HG02981 (cell line): ENCODE data around the gene CYP2R1.
"Not testable (repeated sequence)": the region's sequence is repeated elsewhere in the genome, so short reads cannot be mapped to it uniquely, and the experiment has no call there.

Experiments used
- ATAC-seq: cut with Tn5 transposase; IDR thresholded peaks from one replicate; pipeline ENCODE4 v1.9.1; 2021; ENCODE audit warnings: mild to moderate bottlenecking, moderate library complexity; ENCODE audit not compliant: unreplicated experiment

The CYP2R1 gene

DNA sequence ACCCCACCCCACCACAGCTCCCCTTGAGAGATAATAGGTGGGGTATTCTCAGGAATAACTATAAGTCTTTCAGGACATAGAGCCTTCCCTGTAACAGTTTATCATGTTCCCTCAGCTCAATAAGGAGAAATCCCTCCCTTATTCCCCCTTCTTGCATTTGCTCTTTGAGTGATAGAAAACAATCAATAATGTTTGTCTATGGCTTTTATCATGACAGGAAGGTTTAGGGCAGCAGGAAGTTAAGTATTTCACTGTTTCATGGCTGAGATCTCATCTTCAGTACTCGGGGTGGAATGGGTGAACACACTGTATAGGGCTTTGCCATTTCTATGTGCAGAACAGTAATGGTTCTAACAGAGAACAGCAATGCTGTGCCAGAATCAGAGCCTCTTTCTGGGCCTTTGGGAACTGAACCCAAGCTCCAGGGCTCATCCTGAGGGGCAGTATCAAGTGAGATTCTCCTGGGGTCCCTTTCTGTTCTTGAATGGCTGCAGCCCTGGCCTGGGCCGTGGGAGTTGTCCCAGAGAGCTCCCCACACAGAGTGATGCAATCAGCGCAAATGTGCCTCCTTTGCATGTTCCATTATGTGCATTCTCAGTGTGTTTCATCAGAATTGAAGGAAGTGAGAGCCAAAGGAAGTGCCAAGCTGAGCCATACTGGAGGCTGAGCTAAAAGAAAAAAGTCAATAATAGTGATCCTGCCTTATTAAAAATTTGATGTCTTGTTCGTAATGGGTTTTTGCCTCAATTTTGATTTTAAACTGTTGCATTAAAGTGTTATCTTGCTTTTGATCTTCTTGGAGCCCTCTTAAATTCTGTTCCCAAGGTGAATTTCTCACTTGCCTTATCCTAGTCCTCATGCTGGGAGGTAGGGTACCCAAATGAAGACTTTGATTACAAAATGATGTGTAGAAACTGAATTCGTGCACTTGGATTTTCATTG, 2.9 kb upstream of the CYP2R1 start:
- ATAC-seq = no peak

DNA sequence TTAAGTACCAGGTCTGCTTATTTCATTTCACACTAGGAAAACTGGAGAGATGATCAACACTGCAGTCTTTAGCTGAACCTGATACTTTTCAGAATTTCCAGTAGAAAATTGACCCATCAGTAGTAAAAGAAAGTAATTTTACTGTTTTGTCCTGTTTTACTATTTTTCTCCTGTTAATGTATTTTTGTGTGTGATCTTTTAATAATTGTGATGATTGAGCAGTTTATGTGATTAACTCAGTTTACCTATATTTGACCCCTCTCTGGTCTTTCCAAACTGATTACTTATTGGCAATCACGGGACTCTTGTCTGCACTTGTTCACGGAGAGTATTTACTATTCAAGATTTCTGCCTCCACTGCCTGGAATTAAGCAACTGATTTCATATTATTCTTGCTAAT, 546 bp upstream of the CYP2R1 start:
- no peak for ATAC-seq

DNA sequence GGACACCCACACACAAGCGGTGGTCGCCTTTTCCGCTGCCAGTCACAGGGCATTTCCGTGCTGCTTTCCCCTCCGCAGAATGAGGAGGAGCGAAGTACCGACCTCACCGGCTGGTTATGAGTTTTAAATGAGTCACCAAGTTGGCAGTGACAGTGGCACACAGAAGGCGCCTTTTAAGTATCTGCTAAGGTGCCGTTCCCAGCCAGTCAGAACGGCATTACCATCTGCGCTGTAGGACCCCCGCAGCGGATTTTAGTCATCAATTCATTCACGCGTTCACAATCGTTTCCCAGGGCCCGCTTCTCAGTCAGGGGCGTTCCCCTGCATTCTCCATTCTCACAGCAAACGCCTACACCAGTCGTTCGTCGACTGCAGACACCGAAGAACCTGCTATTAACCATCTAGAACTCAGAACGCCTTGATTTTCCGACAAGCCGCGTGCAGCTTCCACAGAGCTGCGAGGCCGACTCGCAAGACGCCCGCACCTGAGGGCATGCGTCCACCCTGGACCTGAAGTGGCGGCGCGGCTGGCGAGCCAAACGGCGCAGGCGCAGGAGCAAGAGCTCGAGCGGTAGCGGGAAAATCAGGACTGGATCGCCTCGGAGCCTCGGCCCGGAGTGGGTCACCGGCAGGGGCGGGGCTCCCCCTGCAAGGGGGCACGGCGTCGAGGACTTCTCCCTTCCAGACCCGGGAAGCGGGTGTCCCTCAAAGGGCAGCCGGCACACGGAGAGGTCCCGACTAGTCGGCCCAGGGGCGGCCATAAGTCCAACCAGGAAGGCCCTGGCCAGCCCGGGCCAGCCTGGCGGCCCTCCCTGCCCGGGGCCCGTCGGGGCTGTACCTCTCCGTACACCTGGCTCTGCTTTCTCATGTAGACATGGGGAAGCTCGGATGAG, 642 bp downstream of the CYP2R1 start:
- ATAC-seq = peak; percentile 47

DNA sequence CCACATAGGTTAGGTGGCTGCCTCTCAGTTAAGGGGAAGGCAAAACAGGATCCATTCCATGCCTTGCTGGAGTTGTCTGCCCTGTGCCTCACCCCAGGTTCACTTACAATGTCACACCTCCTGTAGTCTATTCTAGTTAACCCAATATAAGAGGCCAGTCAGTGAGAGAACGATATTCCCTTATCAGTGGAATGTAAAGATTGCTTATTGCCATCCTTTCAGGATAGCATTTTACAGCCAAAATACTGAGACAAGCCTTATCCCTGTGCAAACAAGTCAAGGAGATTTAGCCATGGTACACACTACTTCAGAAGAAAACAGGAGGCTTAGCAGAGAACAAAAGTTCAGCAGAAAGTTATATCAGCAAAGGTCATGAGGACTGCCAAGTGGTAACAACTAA, 5.5 kb downstream of the CYP2R1 start:
- ATAC-seq = no peak

DNA sequence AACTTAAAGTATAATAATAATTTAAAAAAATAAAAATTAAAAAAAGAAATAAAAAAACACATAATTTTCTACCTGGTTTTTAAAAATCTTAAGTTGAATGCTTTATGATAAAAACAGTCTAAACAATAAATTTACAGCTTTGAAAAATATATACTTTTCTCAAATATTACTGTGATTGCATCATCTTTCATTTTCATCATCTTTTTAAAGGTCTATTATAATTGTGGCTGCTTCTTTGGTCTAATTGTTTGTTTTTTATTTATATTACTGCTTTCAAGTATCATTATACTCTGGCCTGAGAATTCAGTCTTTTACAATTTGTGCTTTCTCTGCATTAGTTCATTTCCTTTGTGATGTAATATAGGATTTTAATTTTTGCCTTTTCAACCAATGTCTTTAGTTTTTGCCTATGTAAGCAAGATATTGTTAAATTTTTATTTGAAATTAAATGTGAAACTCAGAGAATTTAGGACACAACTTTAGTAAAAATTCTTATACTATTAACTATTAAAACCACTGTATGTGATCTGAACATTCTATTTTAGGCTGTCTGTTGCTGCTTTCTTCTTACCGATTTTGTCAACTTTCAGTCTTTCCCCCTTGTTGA, 7.3 kb downstream of the CYP2R1 start:
- no peak for ATAC-seq

DNA sequence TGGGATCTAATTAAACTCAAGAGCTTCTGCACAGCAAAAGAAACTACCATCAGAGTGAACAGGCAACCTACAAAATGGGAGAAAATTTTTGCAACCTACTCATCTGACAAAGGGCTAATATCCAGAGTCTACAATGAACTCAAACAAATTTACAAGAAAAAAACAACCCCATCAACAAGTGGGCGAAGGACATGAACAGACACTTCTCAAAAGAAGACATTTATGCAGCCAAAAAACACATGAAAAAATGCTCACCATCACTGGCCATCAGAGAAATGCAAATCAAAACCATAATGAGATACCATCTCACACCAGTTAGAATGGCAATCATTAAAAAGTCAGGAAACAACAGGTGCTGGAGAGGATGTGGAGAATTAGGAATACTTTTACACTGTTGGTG, 8.3 kb downstream of the CYP2R1 start:
- not testable (repeated sequence) for ATAC-seq

DNA sequence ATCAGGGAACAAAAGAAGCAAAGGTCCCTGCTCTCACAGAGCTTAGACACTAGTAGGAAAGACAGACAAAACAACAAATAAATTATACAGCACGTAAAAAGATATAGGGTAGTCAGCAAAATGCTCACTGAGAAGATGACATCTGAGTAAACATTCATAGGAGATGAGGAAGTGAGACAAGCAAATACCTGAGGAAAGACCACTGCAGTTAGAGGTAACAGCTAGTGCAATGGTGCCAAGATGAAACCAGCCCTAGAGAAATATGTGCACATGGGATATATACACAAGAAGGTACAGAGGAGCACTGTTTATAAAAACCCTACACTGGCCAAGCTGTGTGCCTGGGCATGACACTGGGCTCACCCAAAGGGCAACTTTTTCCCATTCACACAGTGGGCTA, 9.8 kb downstream of the CYP2R1 start:
- no peak for ATAC-seq

DNA sequence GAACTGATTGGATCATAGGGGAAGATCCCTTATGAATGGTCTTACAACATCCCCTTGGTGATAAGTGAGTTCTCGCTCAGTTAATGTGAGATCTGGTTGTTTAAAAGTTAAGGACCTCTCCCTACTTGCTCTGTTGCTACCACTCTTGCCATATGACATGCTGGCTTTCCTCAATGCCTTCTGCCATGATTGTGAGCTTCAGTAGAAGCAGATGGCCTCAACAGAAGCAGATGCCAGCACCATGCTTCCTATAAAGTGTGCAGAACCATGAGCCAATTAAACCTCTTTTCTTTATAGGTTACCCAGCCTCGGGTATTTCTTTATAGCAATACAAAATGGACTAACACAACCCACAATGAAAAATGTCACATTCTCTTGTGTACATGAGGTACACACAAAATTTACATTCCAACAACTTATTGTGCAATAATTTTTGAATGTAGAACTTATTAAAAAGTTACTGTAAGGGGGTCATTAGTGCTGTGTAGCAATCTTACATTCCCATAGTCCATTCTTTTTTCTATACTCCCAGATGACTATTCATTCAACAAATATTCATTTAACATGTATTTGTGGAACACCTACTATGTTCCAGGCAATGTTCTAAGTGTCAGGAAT, 10.3 kb downstream of the CYP2R1 start:
- ATAC-seq = no peak

DNA sequence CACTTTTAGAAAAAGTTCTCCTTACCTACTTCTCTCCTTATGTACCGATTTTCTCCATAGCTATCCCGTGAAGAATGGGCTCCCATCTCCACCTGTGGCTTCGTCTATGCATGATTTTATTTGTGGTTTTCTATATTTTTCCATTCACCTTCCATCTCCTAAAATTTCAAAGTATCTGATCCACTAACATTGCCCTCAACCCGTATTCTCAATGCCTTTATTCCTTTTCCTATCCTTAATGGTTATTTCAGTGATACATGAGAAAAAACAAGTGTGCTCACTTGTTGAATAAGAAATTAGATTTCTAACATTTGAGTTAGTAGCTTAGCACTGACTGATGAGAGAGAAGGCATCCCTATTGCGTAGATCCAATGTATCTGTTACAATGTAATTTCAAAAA, 16.9 kb downstream of the CYP2R1 start:
- ATAC-seq = no peak

DNA sequence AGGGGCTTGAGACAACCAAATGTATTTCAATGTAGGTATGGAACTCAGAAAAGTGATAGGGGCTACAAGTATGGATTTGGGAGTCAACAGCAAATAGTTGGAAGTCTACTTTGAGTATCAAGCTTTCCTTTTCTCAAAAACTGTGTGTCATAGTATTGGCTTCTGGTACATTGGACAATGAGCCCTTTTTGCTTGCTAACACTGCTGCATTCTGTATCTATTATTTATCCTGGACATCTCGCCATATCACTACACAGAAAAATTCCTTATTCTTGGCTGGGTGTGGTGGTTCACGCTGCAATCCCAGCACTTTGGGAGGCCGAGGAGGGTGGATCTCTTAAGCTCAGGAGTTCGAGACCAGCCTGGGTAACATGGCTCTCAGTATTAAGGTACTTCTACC, 18.4 kb downstream of the CYP2R1 start:
- no peak for ATAC-seq

DNA sequence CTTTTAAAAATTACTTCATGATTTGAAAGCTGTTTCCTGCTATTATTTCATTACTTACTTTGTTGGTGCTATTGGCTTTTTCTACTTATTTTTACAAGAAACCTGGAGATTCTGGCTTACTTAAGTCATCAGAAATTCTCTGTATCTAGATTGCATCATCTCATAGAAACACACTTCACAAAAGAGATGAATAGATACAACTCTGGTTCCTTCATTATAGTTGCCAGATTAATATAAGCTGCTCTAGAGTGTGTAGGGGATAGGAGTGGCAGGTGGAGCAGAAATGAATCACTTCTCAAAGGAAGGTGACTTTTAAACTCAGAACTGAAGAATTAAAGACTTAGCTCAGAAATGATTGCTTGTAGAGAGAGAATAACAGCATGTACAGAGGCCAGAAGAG, 20.0 kb downstream of the CYP2R1 start:
- ATAC-seq = no peak

DNA sequence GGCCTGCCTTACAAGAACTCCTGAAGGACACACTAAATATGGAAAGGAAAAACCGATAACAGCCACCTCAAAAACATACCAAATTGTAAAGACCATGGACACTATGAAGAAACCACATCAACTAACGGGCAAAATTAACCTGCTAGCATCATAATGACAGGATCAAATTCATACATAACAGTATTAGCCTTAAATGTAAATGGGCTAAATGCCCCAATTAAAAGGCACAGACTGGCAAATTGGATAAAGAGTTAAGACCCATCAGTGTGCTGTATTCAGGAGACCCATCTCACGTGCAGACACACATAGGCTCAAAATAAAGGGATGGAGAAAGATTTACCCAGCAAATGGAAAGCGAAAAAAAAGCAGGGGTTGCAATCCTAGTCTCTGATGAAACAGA, 28.3 kb downstream of the CYP2R1 start:
- ATAC-seq = not testable (repeated sequence)

DNA sequence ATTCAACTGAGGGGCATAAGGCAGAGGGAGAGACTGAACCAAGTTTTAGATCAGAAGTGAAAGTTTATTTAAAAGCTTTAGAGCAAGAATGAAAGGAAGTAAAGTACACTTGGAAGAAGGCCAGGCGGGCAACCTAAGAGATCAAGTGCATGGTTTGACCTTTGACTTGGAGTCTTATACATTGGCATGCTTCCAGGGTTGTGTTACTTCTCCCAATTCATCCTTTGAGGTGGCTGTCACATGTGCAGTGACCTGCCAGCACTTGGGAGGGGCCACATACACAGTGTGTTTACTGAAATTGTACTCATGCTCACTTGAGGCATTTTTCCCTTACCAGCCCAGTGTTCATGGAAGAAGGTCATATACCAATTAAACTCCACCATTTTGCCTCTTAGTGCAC, 30.4 kb downstream of the CYP2R1 start:
- no peak for ATAC-seq

DNA sequence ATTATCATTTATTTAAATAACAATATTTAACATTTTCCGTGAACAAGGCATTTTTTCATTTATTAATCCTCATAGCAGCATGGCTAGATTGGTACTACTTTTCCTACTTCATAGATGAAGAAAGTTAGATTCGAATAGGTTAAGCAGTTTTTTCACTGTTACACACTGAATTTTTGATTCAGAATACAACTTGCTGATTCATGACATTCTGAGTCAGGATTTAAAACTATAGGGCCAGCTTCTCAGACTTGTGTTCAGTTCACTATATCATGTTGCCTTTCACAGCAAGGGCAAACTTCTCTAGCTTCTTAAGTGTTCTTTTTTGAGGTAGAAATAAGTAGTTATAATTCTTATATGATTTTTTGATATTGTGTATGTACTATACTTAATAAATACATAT, 31.5 kb downstream of the CYP2R1 start:
- no peak for ATAC-seq

DNA sequence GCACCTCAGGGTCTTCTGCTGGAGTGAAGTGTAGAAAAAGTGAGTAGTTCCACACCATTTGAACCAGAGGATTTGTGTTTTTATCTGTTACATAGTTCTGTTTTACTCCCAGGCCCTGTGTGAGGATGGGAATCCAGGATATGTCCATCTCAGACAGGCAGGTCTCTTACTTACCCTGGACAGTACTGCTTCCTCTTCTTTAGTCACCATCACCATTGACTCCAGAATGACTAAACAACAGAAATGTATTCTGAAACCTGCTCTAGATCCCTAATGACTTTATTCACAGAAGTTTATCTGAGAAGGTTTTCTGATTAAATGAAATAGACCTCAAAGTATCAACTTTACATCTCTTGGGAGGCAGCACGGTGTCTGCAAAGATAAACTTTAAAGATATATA, 33.6 kb downstream of the CYP2R1 start:
- no peak for ATAC-seq

DNA sequence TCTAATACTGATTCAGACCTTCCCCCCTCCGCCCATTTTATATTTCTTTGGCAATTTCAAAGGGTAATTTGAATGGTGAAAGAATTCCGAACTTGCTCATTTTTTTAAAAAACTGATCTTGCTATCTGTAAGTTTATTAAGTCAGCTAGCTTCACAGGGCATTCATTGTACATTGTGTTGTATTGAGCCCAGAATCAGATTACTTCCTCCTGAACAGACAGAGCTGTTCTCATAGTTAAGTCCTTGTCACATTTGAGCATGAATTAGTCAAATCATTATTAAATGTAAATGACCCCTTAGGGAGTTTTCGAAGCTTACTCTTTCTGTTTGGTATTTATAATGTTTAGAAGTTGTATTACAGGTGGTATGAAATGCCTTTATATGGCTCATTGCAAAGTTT, 34.4 kb downstream of the CYP2R1 start:
- ATAC-seq = no peak

DNA sequence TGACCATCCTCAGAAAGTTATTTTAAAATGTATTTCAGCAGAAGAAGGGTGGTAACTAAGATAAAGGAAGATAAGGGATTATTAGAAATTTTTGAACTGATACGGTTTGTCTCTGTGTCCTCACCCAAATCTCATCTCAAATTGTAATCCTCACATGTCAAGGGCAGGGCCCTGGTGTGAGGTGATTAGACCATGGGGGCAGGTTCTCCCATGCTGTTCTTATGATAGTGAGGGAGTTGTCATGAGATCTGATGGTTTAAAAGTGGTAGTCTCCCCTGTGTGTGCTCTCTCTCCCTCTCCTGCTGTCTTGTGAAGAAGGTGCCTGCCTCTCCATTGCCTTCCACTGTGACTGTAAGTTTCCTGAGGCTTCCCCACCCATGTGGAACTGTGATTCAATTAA, 36.1 kb downstream of the CYP2R1 start:
- ATAC-seq = no peak

DNA sequence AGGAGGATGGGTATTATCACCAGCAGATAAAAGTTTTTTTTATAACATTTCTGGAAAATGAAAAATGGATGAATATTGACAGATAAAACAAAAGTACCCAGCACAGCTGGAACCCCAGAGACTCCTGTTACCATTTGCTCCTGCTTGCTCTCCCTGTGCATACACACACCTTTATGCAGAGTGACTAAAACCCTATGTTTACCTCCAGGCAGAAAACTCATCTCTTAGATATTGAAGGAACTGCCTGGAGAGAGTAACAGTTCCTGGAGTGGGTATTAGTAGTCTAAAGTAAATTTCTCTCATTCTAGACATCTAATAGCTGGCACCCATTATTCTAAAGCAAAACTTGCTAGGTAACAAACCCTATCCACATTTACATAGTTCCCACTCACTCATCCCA, 38.0 kb downstream of the CYP2R1 start:
- ATAC-seq = no peak

DNA sequence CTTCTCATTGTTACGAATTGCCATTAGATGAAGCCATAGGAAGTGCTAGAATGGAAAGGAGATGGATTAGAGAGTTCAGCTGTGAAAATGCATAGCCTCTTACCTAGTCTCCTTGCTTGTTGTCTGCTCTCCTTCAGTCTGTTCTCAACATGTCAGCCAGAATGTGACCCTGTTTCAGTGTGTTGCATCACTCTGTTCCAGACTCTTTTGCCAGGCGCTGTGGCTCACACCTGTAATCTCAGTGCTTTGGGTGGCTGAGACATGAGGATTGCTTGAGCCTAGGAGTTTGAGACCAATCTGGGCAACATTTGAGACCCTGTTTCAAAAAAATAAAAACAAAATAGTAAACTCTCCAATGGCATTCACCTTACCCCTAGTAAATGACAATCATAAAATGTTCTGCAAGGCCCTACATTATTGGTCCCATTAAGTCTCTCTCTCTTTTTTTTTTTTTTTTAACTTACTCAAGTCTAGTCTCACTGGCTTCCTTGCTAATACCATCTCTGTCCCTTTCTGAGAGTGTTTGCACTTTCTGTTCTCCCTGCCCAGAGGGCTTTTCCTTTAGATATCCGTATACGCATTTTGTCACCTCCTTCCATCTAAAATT, 39.4 kb downstream of the CYP2R1 start:
- no peak for ATAC-seq

DNA sequence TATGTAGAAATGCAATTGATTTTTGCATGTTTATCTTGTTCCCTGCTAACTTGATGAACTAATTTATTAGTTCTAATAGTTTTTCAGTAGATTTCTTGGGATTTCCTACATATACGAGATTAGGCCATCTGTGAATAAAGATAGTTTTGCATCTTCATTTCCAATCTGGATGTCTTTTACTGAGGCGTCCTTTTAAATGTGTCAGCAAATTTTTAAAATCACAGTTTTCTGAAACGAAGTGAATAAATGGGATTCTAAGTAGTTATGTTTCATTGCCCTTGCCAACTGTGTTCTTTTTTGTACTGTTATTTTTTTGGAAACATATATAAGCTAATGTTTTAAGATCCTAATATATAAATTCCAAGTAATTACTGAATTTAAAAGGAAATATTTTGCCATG, 50.0 kb downstream of the CYP2R1 start:
- no peak for ATAC-seq
